ENCODE measurements around the gene SYNE1. TPM values are rescaled to one million over a fixed set of nuclear protein-coding genes. Genes with fewer than 3 reads are reported as not detected.

Gene SYNE1
- total RNA-seq, 1 experiment from 2014 or later, result 3.0 TPM

- no peak overlapping the region for H3K9ac ChIP-seq (ENCODE audit: extremely low read depth, insufficient read length, low read length)
- no peaks in the 10 kb centered on the region for H3K79me1 ChIP-seq (ENCODE audit: insufficient read depth, low read depth, low read length, poor library complexity, severe bottlenecking)
- H2BK15ac ChIP-seq (ENCODE audit: low read depth, low read length), result no peak overlapping the region
- Mint-ChIP-seq H3K27me3 (ENCODE audit: low read depth) (no peaks in the 10 kb centered on the region), H3K4me3 (no peak overlapping the region), H3K36me3 (ENCODE audit: insufficient read depth in 1 of 3, low read depth in 3 of 3) (no peaks in the 10 kb centered on the region), H3K4me1 (no peaks in the 10 kb centered on the region), H3K27ac (no peak overlapping the region), H3K9me3 (no peaks in the 10 kb centered on the region)
- no peak overlapping the region for H2BK120ac ChIP-seq (ENCODE audit: low read depth, low read length, poor library complexity, severe bottlenecking)
- no peak overlapping the region for H4K5ac ChIP-seq (ENCODE audit: insufficient read length, low read depth, low read length)
- no peaks in the 10 kb centered on the region for H3K4me1 ChIP-seq (ENCODE audit: insufficient read depth, low read length)
- H3T11ph ChIP-seq (ENCODE audit: low read length), result no peak overlapping the region
- H3K4me2 ChIP-seq (ENCODE audit: insufficient read depth, insufficient read length, low read length), result no peak overlapping the region
- H3K23me2 ChIP-seq (ENCODE audit: insufficient read length, low read depth, low read length, poor library complexity, severe bottlenecking), result no peaks in the 10 kb centered on the region
- H4K20me1 ChIP-seq (ENCODE audit: control insufficient read depth, insufficient read depth, insufficient read length), result no peaks in the 10 kb centered on the region
- no peak for DNase-seq
- no peak overlapping the region for H4K91ac ChIP-seq (ENCODE audit: insufficient read length, low read depth, low read length)
- no peak overlapping the region for H3K23ac ChIP-seq (ENCODE audit: insufficient read length, low read depth, low read length)
- no peak overlapping the region for H2AFZ ChIP-seq (ENCODE audit: low read length)
- H3K79me2 ChIP-seq (ENCODE audit: insufficient read depth, low read length), result no peaks in the 10 kb centered on the region
- no peaks in the 10 kb centered on the region for H3K27me3 ChIP-seq (ENCODE audit: insufficient read depth, low read length)
- no peak overlapping the region for H3K14ac ChIP-seq (ENCODE audit: insufficient read depth, low read length)
- TF ChIP-seq CTCF (conservative IDR thresholded peaks at IDR 0.05), result no peak
- no peak overlapping the region for H2BK12ac ChIP-seq (ENCODE audit: insufficient read length, low read depth, low read length)
- H3K9me3 ChIP-seq (ENCODE audit: control insufficient read depth, low read depth, low read length), result no peaks in the 10 kb centered on the region
- H3K18ac ChIP-seq (ENCODE audit: insufficient read length, low read depth, low read length), result no peak overlapping the region
- no peak overlapping the region for H3K27ac ChIP-seq (ENCODE audit: insufficient read length, low read depth, low read length)
- H2BK5ac ChIP-seq (ENCODE audit: insufficient read length, low read length), result no peak overlapping the region
- no peak overlapping the region for H3K4ac ChIP-seq (ENCODE audit: low read depth, low read length)
- H3K56ac ChIP-seq (ENCODE audit: insufficient read length, low read depth, low read length), result no peak overlapping the region
- H2AK5ac ChIP-seq (ENCODE audit: insufficient read length, low read length), result no peak overlapping the region
- no peak overlapping the region for H2BK20ac ChIP-seq (ENCODE audit: low read depth, low read length, poor library complexity, severe bottlenecking)
- no peak overlapping the region for H4K8ac ChIP-seq (replicated peaks; ENCODE audit: insufficient read length, low read depth, low read length)
These were observed 346.5 kb downstream of the SYNE1 start for GRCh38 chr6:152290693-152291092.
